ENCODE data around the gene RAMACL. TPM values are rescaled to one million over a fixed set of nuclear protein-coding genes. Genes with fewer than 3 reads are reported as not detected.

Gene RAMACL
- total RNA-seq, 1 experiment from 2014 or later, result 0.13 TPM

DNA sequence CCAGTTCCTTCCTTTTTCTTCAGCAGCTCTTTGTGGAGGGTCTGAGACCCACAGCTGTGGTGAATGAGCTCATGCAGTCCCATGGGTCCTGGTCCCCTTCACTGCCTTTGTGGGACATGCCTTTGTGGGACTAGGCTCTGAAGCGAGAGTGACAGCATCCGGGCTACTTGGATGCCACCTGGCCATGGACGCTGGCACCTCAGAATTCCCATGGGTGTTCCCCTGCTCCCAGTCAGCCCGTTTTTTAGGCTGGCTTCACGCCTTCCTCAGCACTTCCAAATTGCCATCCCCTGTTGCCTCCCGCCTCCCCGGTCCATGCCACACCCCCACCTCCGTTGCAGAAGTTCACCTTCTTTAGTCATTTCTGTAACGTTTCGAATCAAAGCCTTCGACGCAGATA is 45.1 kb downstream of the RAMACL start:
- no peak for DNase-seq (ENCODE audit: low read depth, low spot score)

DNA sequence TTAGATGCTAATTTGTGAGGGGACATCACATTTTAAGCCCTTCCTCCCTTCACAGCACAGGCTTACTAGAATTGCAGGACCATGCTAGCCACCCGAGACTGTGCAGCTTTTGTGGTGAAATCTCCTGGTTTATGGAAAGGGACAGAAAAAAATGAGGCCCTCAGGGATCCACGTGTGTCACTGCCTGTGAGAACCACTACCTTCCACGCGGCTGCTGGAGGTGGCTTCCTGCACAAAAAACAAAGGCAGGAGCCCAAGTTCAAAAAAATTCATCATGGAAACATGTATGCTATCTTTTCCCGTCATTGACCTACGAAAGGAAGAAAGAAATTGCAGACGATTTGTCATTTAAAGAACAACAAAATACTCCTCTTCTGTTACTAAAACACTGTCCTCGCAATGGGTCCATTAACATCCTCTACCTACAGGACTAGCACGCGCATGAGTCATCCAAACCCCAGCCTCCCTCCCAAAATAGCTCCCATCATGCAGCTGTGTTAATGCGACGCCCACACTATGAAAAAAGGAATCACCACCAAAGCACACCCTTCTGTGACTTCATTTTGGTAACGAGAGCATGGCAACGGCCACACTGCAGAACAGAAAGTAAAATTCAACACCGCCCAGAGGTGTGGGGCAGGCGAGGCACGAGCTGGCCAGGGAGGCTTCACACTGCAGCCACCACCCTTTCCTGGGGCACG is 45.7 kb downstream of the RAMACL start:
- Histone ChIP-seq H3K4me1 (ENCODE audit: control insufficient read depth, insufficient read depth, low read length) (peaks cover 11% of the 10 kb centered on the region; the same call in 1 of the 2 replicates), H3K9me3 (ENCODE audit: control insufficient read depth, insufficient read depth, low read depth, low read length) (no peaks in the 10 kb centered on the region), H3K27me3 (ENCODE audit: control insufficient read depth, insufficient read depth, low read length) (no peaks in the 10 kb centered on the region; the same call in 1 of the 2 replicates), H3K27ac (ENCODE audit: low read length) (no peak overlapping the region), H3K4me3 (ENCODE audit: low read depth in 2 of 2, low read length in 2 of 2) (peak overlapping the region in 1 of 2 experiments; percentile 26; a peak in 2 of 4 replicates), H3K36me3 (ENCODE audit: control insufficient read depth, insufficient read depth, low read length) (no peaks in the 10 kb centered on the region)
- TF ChIP-seq, protein P1, sequence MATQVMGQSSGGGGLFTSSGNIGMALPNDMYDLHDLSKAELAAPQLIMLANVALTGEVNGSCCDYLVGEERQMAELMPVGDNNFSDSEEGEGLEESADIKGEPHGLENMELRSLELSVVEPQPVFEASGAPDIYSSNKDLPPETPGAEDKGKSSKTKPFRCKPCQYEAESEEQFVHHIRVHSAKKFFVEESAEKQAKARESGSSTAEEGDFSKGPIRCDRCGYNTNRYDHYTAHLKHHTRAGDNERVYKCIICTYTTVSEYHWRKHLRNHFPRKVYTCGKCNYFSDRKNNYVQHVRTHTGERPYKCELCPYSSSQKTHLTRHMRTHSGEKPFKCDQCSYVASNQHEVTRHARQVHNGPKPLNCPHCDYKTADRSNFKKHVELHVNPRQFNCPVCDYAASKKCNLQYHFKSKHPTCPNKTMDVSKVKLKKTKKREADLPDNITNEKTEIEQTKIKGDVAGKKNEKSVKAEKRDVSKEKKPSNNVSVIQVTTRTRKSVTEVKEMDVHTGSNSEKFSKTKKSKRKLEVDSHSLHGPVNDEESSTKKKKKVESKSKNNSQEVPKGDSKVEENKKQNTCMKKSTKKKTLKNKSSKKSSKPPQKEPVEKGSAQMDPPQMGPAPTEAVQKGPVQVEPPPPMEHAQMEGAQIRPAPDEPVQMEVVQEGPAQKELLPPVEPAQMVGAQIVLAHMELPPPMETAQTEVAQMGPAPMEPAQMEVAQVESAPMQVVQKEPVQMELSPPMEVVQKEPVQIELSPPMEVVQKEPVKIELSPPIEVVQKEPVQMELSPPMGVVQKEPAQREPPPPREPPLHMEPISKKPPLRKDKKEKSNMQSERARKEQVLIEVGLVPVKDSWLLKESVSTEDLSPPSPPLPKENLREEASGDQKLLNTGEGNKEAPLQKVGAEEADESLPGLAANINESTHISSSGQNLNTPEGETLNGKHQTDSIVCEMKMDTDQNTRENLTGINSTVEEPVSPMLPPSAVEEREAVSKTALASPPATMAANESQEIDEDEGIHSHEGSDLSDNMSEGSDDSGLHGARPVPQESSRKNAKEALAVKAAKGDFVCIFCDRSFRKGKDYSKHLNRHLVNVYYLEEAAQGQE (IDR thresholded peaks at IDR 0.05; ENCODE audit: insufficient read depth in 1 of 2, low read depth in 2 of 2, low read length in 1 of 2), result no peak
- TF ChIP-seq POLR2AphosphoS5 (IDR thresholded peaks at IDR 0.05; ENCODE audit: low read depth, low read length), result no peak
- TF ChIP-seq TCF7L2 (IDR thresholded peaks at IDR 0.05; ENCODE audit: low read depth, low read length), result no peak
- TF ChIP-seq, protein P2, sequence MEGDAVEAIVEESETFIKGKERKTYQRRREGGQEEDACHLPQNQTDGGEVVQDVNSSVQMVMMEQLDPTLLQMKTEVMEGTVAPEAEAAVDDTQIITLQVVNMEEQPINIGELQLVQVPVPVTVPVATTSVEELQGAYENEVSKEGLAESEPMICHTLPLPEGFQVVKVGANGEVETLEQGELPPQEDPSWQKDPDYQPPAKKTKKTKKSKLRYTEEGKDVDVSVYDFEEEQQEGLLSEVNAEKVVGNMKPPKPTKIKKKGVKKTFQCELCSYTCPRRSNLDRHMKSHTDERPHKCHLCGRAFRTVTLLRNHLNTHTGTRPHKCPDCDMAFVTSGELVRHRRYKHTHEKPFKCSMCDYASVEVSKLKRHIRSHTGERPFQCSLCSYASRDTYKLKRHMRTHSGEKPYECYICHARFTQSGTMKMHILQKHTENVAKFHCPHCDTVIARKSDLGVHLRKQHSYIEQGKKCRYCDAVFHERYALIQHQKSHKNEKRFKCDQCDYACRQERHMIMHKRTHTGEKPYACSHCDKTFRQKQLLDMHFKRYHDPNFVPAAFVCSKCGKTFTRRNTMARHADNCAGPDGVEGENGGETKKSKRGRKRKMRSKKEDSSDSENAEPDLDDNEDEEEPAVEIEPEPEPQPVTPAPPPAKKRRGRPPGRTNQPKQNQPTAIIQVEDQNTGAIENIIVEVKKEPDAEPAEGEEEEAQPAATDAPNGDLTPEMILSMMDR (IDR thresholded peaks at IDR 0.05), result no peak
- DNase-seq (ENCODE audit: low read depth, low spot score) (no peak), ATAC-seq (peak; percentile 73)
- ChIA-PET POLR2A (no interaction called here), CTCF (interaction anchor here (0.6 kb wide), 1 partner anchor 73 kb away, joined by 3 read pairs; no protein-coding TSS in a partner anchor)
- BruUV-seq (replicated peaks), result no TSS peak
- in situ Hi-C loops (cut with HindIII; ENCODE audit: low pct_unique_long_range_greater_than_20kb, low sequenced_read_pairs), result no loop called here
- intact Hi-C loops (cut with micrococcal nuclease; ENCODE audit: unreplicated experiment), result no loop called here

More for the DNA sequence above, 45.1 kb downstream of the RAMACL start:
- ChIA-PET POLR2A (no interaction called here), CTCF (interaction anchor here (0.6 kb wide), 1 partner anchor 73 kb away, joined by 3 read pairs; no protein-coding TSS in a partner anchor)
- in situ Hi-C loops (cut with HindIII; ENCODE audit: low pct_unique_long_range_greater_than_20kb, low sequenced_read_pairs) (no loop called here), intact Hi-C loops (cut with micrococcal nuclease; ENCODE audit: unreplicated experiment) (no loop called here)
- TF ChIP-seq SIN3A (IDR thresholded peaks at IDR 0.05; ENCODE audit: borderline replicate concordance, insufficient read depth, low read depth, low read length) (no peak), TCF7L2 (IDR thresholded peaks at IDR 0.05; ENCODE audit: low read depth, low read length) (no peak), POLR2AphosphoS5 (IDR thresholded peaks at IDR 0.05; ENCODE audit: low read depth, low read length) (no peak)
- TF ChIP-seq, protein P1 (IDR thresholded peaks at IDR 0.05; ENCODE audit: insufficient read depth in 1 of 2, low read depth in 2 of 2, low read length in 1 of 2), result no peak
- TF ChIP-seq, protein P2 (IDR thresholded peaks at IDR 0.05), result no peak
- no TSS peak for BruUV-seq (replicated peaks)
- Histone ChIP-seq H3K36me3 (ENCODE audit: control insufficient read depth, insufficient read depth, low read length) (no peaks in the 10 kb centered on the region), H3K27me3 (ENCODE audit: control insufficient read depth, insufficient read depth, low read length) (no peaks in the 10 kb centered on the region; the same call in 1 of the 2 replicates), H3K27ac (ENCODE audit: low read length) (no peak overlapping the region), H3K9me3 (ENCODE audit: control insufficient read depth, insufficient read depth, low read depth, low read length) (no peaks in the 10 kb centered on the region), H3K4me1 (ENCODE audit: control insufficient read depth, insufficient read depth, low read length) (peaks cover 11% of the 10 kb centered on the region; the same call in 1 of the 2 replicates), H3K4me3 (ENCODE audit: low read depth in 2 of 2, low read length in 2 of 2) (peak overlapping the region in 1 of 2 experiments; percentile 26; a peak in 2 of 4 replicates)
- peak; percentile 60 for ATAC-seq
